ENCODE data around the gene HELB.

HELB gene

GRCh38 chr12:66269142-66269541, 33.2 kb upstream of the HELB start:
- Mint-ChIP-seq H3K4me1 (peaks cover 3% of the 10 kb centered on the region), H3K36me3 (ENCODE audit: low read depth) (no peaks in the 10 kb centered on the region), H3K27me3 (ENCODE audit: low read depth) (peaks cover 4% of the 10 kb centered on the region), H3K9me3 (no peaks in the 10 kb centered on the region), H3K27ac (no peak overlapping the region), H3K4me3 (no peak overlapping the region)
- no peak for TF ChIP-seq CTCF (IDR thresholded peaks at IDR 0.05; ENCODE audit: unreplicated experiment in 3 of 3)

GRCh38 chr12:66269757-66270383, 32.4 kb upstream of the HELB start:
- no peaks in the 10 kb centered on the region for H3K36me3 Mint-ChIP-seq (ENCODE audit: low read depth)
- no peak overlapping the region for H3K4me3 Mint-ChIP-seq
- peaks cover 3% of the 10 kb centered on the region for H3K4me1 Mint-ChIP-seq
- TF ChIP-seq CTCF (IDR thresholded peaks at IDR 0.05; ENCODE audit: unreplicated experiment in 3 of 3) = peak; percentile 54 to 70 (median 62)
- H3K27ac Mint-ChIP-seq = no peak overlapping the region
- H3K27me3 Mint-ChIP-seq (ENCODE audit: low read depth) = no peaks in the 10 kb centered on the region
- H3K9me3 Mint-ChIP-seq = no peaks in the 10 kb centered on the region

GRCh38 chr12:66270613-66271012, 31.7 kb upstream of the HELB start:
- no peak for TF ChIP-seq CTCF (IDR thresholded peaks at IDR 0.05; ENCODE audit: unreplicated experiment in 3 of 3)
- H3K4me3 Mint-ChIP-seq = no peak overlapping the region
- H3K9me3 Mint-ChIP-seq = no peaks in the 10 kb centered on the region

GRCh38 chr12:66272650-66273049, 29.6 kb upstream of the HELB start:
- Mint-ChIP-seq H3K4me1 (peaks cover 3% of the 10 kb centered on the region), H3K9me3 (no peaks in the 10 kb centered on the region), H3K27me3 (ENCODE audit: low read depth) (peaks cover 4% of the 10 kb centered on the region), H3K36me3 (ENCODE audit: low read depth) (no peaks in the 10 kb centered on the region), H3K27ac (no peak overlapping the region), H3K4me3 (no peak overlapping the region)
- TF ChIP-seq CTCF (IDR thresholded peaks at IDR 0.05; ENCODE audit: unreplicated experiment in 3 of 3) = no peak

More at GRCh38 chr12:66270613-66271012, 31.7 kb upstream of the HELB start:
- H3K27me3 Mint-ChIP-seq (ENCODE audit: low read depth) = no peaks in the 10 kb centered on the region
- peaks cover 3% of the 10 kb centered on the region for H3K4me1 Mint-ChIP-seq
- no peaks in the 10 kb centered on the region for H3K36me3 Mint-ChIP-seq (ENCODE audit: low read depth)
- H3K27ac Mint-ChIP-seq = no peak overlapping the region

GRCh38 chr12:66273147-66273546, 29.1 kb upstream of the HELB start:
- Mint-ChIP-seq H3K9me3 (no peaks in the 10 kb centered on the region), H3K27ac (no peak overlapping the region), H3K4me1 (peaks cover 3% of the 10 kb centered on the region), H3K4me3 (no peak overlapping the region), H3K36me3 (ENCODE audit: low read depth) (no peaks in the 10 kb centered on the region), H3K27me3 (ENCODE audit: low read depth) (peaks cover 4% of the 10 kb centered on the region)
- no peak for TF ChIP-seq CTCF (IDR thresholded peaks at IDR 0.05; ENCODE audit: unreplicated experiment in 3 of 3)

- no peak for TF ChIP-seq CTCF (IDR thresholded peaks at IDR 0.05; ENCODE audit: unreplicated experiment in 3 of 3)
- Mint-ChIP-seq H3K27me3 (ENCODE audit: low read depth) (peaks cover 4% of the 10 kb centered on the region), H3K9me3 (no peaks in the 10 kb centered on the region), H3K36me3 (ENCODE audit: low read depth) (no peaks in the 10 kb centered on the region), H3K4me3 (no peak overlapping the region), H3K4me1 (peaks cover 3% of the 10 kb centered on the region), H3K27ac (no peak overlapping the region)
These were observed 27.3 kb upstream of the HELB start for GRCh38 chr12:66275040-66275439.
